H1 (cell line): ENCODE results near the gene CLPX. TPM values are rescaled to one million over a fixed set of nuclear protein-coding genes. Genes with fewer than 3 reads are reported as not detected.

Source experiments
- CREB1 ChIP-seq: IDR thresholded peaks from 2 replicates; pipeline ENCODE4 v1.6.1; 2012; ENCODE audit warnings: inconsistent platforms
- EGR1 ChIP-seq: IDR thresholded peaks from 2 replicates; pipeline ENCODE4 v1.6.1; 2011; ENCODE audit warnings: low read depth, low read length, borderline replicate concordance
- KDM5A ChIP-seq: fragments of 200-600 bp; IDR thresholded peaks from 2 replicates; pipeline ENCODE4 v1.7.1; 2012; ENCODE audit warnings: mild to moderate bottlenecking, low read length, inconsistent platforms, mixed read lengths
- NRF1 ChIP-seq: IDR thresholded peaks from 2 replicates; pipeline ENCODE4 v1.6.1; 2011; ENCODE audit warnings: mild to moderate bottlenecking, low read depth, low read length, improper control_type of control experiment
- RNF2 ChIP-seq: fragments of 200-900, 300-1000 bp; sonication (generic); IDR thresholded peaks from 2 replicates; pipeline ENCODE4 v1.7.1; 2016; ENCODE audit warnings: borderline replicate concordance, low read depth, mild to moderate bottlenecking, antibody characterized with exemption, low read length; ENCODE audit not compliant: poor library complexity, severe bottlenecking; ENCODE audit errors: missing control alignments
- SP1 ChIP-seq: IDR thresholded peaks from 2 replicates; pipeline ENCODE4 v1.6.1; 2011; ENCODE audit warnings: low read depth, low read length
- USF2 ChIP-seq: IDR thresholded peaks from 2 replicates; pipeline ENCODE4 v1.6.1; 2011; ENCODE audit warnings: low read length, improper control_type of control experiment
- polyA plus RNA-seq, 7 experiments: library from polyadenylated mRNA; depleted of rRNA in 3 of 7; stranded (reverse) in 5 of 7; unstranded in 2 of 7; fragments of >200 nt in 5 of 7; fragments of 200-250 nt in 2 of 7; gene quantifications; 1 replicate in 5 of 7; 2 replicates in 1 of 7; 4 replicates in 1 of 7; pipeline versions ENCODE4 v1.2.1 to v1.2.3, GENCODE V29; 2011 to 2013; ENCODE audit warnings: missing spikeins in 2 of 7, mixed read lengths in 2 of 7
- total RNA-seq: library from RNA; stranded (reverse); fragmentation: NEBNext Ultra II Directional; extraction: Animal tissue kit (Norgen Biotek cat#: 25700); gene quantifications from 2 replicates; pipeline ENCODE4 v1.2.1, GENCODE V29; 2021

CLPX gene
- total and polyA plus RNA-seq, 2 of the 8 experiments (the other 6 are each of a cell fraction or from before 2014, with no cell fraction given): 10.5 to 53.6 TPM

GRCh38 chr15:65115542-65115941 lies 69.6 kb downstream of the CLPX start (continued):
- TF ChIP-seq RNF2 (no peak), NRF1 (no peak), EGR1 (no peak), USF2 (no peak), CREB1 (no peak), SP1 (no peak), KDM5A (no peak)
